K562 (cell line): ENCODE measurements around the gene DNAH9. TPM values are rescaled to one million over a fixed set of nuclear protein-coding genes. Genes with fewer than 3 reads are reported as not detected.
A peak's percentile ranks its signal among the peaks of the same experiment; 100 is the strongest.

Source experiments
- ATAC-seq: fragments of 200-7000 bp; cut with Tn5 transposase; 3 replicates; pipeline ENCODE4 v1.9.1; 2020; ENCODE audit warnings: moderate library complexity
- BruUV-seq: library from RNA; stranded (reverse); fragments of 400-500 nt; replicated peaks from 2 replicates; lab custom pipeline; 2021; lab: Mats Ljungman, UMichigan
- CTCF ChIA-PET: fragments of 300-600 bp; formaldehyde crosslinking; extraction: SDS; loops from one replicate; lab custom pipeline; 2021; ENCODE audit warnings: low intra/inter-chr PET ratio; lab: Yijun Ruan, JAX
- POLR2A ChIA-PET: fragments of 300-600, 350-650 bp; sonication (Branson Sonifier 250); formaldehyde crosslinking; extraction: SDS; loops from one replicate; lab custom pipeline; 2021; ENCODE audit warnings: antibody characterized with exemption, inconsistent platforms; lab: Yijun Ruan, JAX
- DNase-seq, 4 experiments: peaks; one replicate each; pipeline versions ENCODE4 v3.0.0 to v3.0.0-alpha.2; 2011 to 2018; ENCODE audit warnings: low spot score in 3 of 4, mixed read lengths in 3 of 4; ENCODE audit errors: extremely low read depth in 1 of 4
- FAIRE-seq: peaks from 2 replicates; lab custom pipeline; 2011; peaks lifted over from hg19 to GRCh38; lab: Jason Lieb, UNC
- H2AFZ ChIP-seq: 2 replicates; pipeline ENCODE4 v1.6.0; 2011; ENCODE audit warnings: low read depth, low read length, control low read depth, inconsistent platforms
- H3K27ac ChIP-seq: fragments of 200-600 bp; 3 replicates; pipeline ENCODE4 v1.8.0; 2011; ENCODE audit warnings: low read depth, mild to moderate bottlenecking, control low read depth, inconsistent platforms, low read length, moderate library complexity, mixed read lengths; ENCODE audit errors: extremely low read depth
- H3K27me3 ChIP-seq, 2 experiments: fragments of 300-600 bp in 1 of 2; 2 replicates in 1 of 2; 3 replicates in 1 of 2; pipeline versions ENCODE4 v1.6.0 to v1.8.0; 2011; ENCODE audit warnings: inconsistent platforms in 2 of 2, low read length in 2 of 2, mild to moderate bottlenecking in 1 of 2, mixed read lengths in 1 of 2, moderate library complexity in 1 of 2; ENCODE audit not compliant: control insufficient read depth in 2 of 2, insufficient read depth in 2 of 2
- H3K36me3 ChIP-seq: fragments of 300-600 bp; 3 replicates; pipeline ENCODE4 v1.8.0; 2011; ENCODE audit warnings: mild to moderate bottlenecking, low read length, inconsistent platforms; ENCODE audit not compliant: control insufficient read depth, insufficient read depth
- H3K4me1 ChIP-seq, 2 experiments: fragments of 200-600 bp in 1 of 2; replicated peaks in 1 of 2; 2 replicates in 1 of 2; 3 replicates in 1 of 2; pipeline versions ENCODE4 v1.5.1 to v1.8.0; 2011; ENCODE audit warnings: inconsistent platforms in 2 of 2, low read length in 2 of 2, mild to moderate bottlenecking in 1 of 2, mixed read lengths in 1 of 2, moderate library complexity in 1 of 2; ENCODE audit not compliant: control insufficient read depth in 2 of 2, insufficient read depth in 2 of 2
- H3K4me2 ChIP-seq: 2 replicates; pipeline ENCODE4 v1.6.1; 2011; ENCODE audit warnings: low read length, control low read depth, inconsistent platforms, mixed read lengths; ENCODE audit not compliant: insufficient read depth
- H3K4me3 ChIP-seq: fragments of 200-600 bp; sonication (generic), shearing (Covaris generic); 2 replicates; pipeline ENCODE4 v1.5.1; 2016; ENCODE audit warnings: control low read depth, inconsistent platforms
- H3K79me2 ChIP-seq: fragments of 200-600 bp; 3 replicates; pipeline ENCODE4 v1.8.0; 2011; ENCODE audit warnings: low read length, inconsistent platforms; ENCODE audit not compliant: control insufficient read depth, insufficient read depth
- H3K9ac ChIP-seq, 2 experiments: 2 replicates each; pipeline versions ENCODE4 v1.6.0 to v1.6.1; 2011; ENCODE audit warnings: low read depth in 2 of 2, low read length in 2 of 2, control low read depth in 1 of 2, inconsistent platforms in 1 of 2, mild to moderate bottlenecking in 1 of 2, mixed read lengths in 1 of 2; ENCODE audit not compliant: insufficient read depth in 1 of 2
- H3K9me1 ChIP-seq: one replicate; pipeline ENCODE4 v1.6.0; 2011; ENCODE audit warnings: inconsistent platforms, mild to moderate bottlenecking, low read length, moderate library complexity; ENCODE audit not compliant: control insufficient read depth, insufficient read depth
- H3K9me3 ChIP-seq: replicated peaks from 2 replicates; pipeline ENCODE4 v1.5.1; 2011; ENCODE audit warnings: low read depth, low read length, inconsistent platforms; ENCODE audit not compliant: control insufficient read depth, insufficient read depth
- H4K20me1 ChIP-seq: replicated peaks from 2 replicates; pipeline ENCODE4 v1.6.1; 2011; ENCODE audit warnings: low read length, inconsistent platforms, mixed read lengths; ENCODE audit not compliant: control insufficient read depth, insufficient read depth
- CREBBP ChIP-seq: IDR thresholded peaks from one replicate; pipeline ENCODE4 v1.6.1; 2012; ENCODE audit warnings: low read depth, mild to moderate bottlenecking, control low read depth, inconsistent platforms, low read length
- DIDO1 ChIP-seq: fragments of 450-650 bp; IDR thresholded peaks from 2 replicates; pipeline ENCODE4 v1.6.1; 2016; ENCODE audit warnings: low read depth, missing biosample characterization, missing genetic modification characterization
- FIP1L1 ChIP-seq: fragments of 200-400 bp; formaldehyde crosslinking; IDR thresholded peaks from 2 replicates; pipeline ENCODE4 v1.6.1; 2018; ENCODE audit warnings: mild to moderate bottlenecking, low read depth, low read length; ENCODE audit not compliant: poor library complexity, severe bottlenecking
- FOXJ2 ChIP-seq: fragments of 200-800 bp; sonication (Bioruptor generic); IDR thresholded peaks from 2 replicates; pipeline ENCODE4 v1.6.1; 2016; ENCODE audit warnings: missing genetic modification characterization, missing compliant biosample characterization
- LARP7 ChIP-seq: fragments of 450-650 bp; IDR thresholded peaks from 2 replicates; pipeline ENCODE4 v1.6.1; 2016
- PHB2 ChIP-seq: fragments of 450-650 bp; IDR thresholded peaks from 2 replicates; pipeline ENCODE4 v1.6.1; 2017; ENCODE audit warnings: low read depth
- PPARD ChIP-seq: fragments of 250-450 bp; sonication (Bioruptor Pico); IDR thresholded peaks from 2 replicates; pipeline ENCODE4 v1.8.0; 2022; ENCODE audit warnings: inconsistent platforms, mild to moderate bottlenecking, moderate library complexity
- TCFL5 ChIP-seq: fragments of 250-450 bp; sonication (Bioruptor Pico); conservative IDR thresholded peaks from 2 replicates; pipeline ENCODE4 v1.6.1; 2021; ENCODE audit warnings: mild to moderate bottlenecking, moderate library complexity, matching md5 sums
- WGBS: fragments of 100-300 bp; shearing (Covaris generic); methylation state at CpG from one replicate; pipeline ENCODE4 v1.1.6; 2016; ENCODE audit warnings: low coverage, mixed read lengths; ENCODE audit not compliant: insufficient coverage; ENCODE audit errors: missing lambda C conversion rate; 5-methylcytosine and 5-hydroxymethylcytosine counted together
- in situ Hi-C: fragments of 300-500 bp; cut with MboI; formaldehyde crosslinking; loops from 4 replicates; pipeline ENCODE4 v1.15.0; 2018; ENCODE audit warnings: inconsistent platforms, mixed read lengths
- intact Hi-C: fragments of 100-400 bp; cut with micrococcal nuclease; formaldehyde crosslinking; loops from 2 replicates; pipeline ENCODE4 v1.14.2; 2022
- polyA plus RNA-seq, 8 experiments: library from polyadenylated mRNA; depleted of rRNA in 4 of 8; stranded (reverse) in 5 of 8; unstranded in 3 of 8; fragments of >200 nt; fragmentation: Nextera tagmentation in 2 of 8; fragmentation: Illumina TruSeq in 1 of 8; extraction: Ambion mirVana in 2 of 8; extraction: Trizol in 1 of 8; gene quantifications; 2 replicates each; pipeline versions ENCODE4 v1.2.1 to v1.2.3, GENCODE V29; 2011 to 2014; ENCODE audit warnings: inconsistent platforms in 1 of 8, missing spikeins in 1 of 8
- total RNA-seq, 7 experiments: library from RNA; depleted of rRNA in 6 of 7; stranded (reverse); fragments of >200 nt in 6 of 7; fragmentation: Illumina TruSeq in 2 of 7; extraction: Trizol in 2 of 7; gene quantifications; 2 replicates each; pipeline versions ENCODE4 v1.2.1 to v1.2.3, GENCODE V29; 2011 to 2021; ENCODE audit warnings: low replicate concordance in 1 of 7
- TF ChIP-seq, protein P1 (sequence below): fragments of 450-650 bp; IDR thresholded peaks from 2 replicates; pipeline ENCODE4 v1.6.1; 2017; ENCODE audit warnings: antibody characterized with exemption, mild to moderate bottlenecking
- TF ChIP-seq, protein P2 (sequence below), 2 experiments: fragments of 450-650 bp in 1 of 2; sonication (generic) in 1 of 2; formaldehyde crosslinking in 1 of 2; IDR thresholded peaks; 2 replicates each; pipeline versions ENCODE4 v1.7.1 to v1.9.0; 2016 to 2022; ENCODE audit warnings: inconsistent platforms in 1 of 2, mild to moderate bottlenecking in 1 of 2, missing genetic modification reagents in 1 of 2

Gene DNAH9
- total and polyA plus RNA-seq, 9 of the 15 experiments (the other 6 are each of a cell fraction or from before 2014, with no cell fraction given) = not detected

DNA sequence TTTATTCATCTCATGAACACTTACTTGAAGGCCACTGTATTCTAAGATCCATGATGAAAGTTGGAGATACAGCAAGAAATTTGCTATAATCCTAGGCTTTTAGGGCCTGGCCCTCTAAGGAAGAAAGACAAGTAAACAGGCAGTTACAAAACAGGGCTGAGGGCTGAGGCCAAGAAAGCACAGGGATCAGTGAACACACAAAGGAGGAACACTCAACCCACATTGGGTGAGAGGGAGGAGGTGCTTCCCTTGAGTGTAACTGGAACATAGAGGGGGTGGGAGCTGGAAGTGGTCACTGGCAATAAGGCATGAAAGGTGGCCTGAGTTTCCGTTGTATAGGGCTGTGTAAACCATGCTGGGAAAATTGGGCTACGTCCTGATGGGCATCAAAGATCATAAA, 286.8 kb downstream of the DNAH9 start:
- ChIA-PET POLR2A (no interaction called here), CTCF (no interaction called here)
- H3K4me1 ChIP-seq = no peaks in the 10 kb centered on the region; a peak in 1 of 5 replicates
- H3K4me3 ChIP-seq = no peak overlapping the region
- H4K20me1 ChIP-seq = no peaks in the 10 kb centered on the region
- no peak for DNase-seq
- no peaks in the 10 kb centered on the region for H3K79me2 ChIP-seq
- H3K4me2 ChIP-seq = no peak overlapping the region
- no peak overlapping the region for H3K9ac ChIP-seq
- no peak overlapping the region for H3K27ac ChIP-seq
- 0 out of 2 replicates have a peak overlapping the region, but pooled peaks have one; percentile 24 for H2AFZ ChIP-seq
- WGBS = 8% methylated on average over 2 of the region's 2 CpGs
- in situ Hi-C loops = no loop called here
- H3K9me1 ChIP-seq = no peaks in the 10 kb centered on the region
- H3K9me3 ChIP-seq = no peaks in the 10 kb centered on the region
- ATAC-seq = no peak
- H3K36me3 ChIP-seq = no peaks in the 10 kb centered on the region
- BruUV-seq = no TSS peak
- H3K27me3 ChIP-seq = no peaks in the 10 kb centered on the region
- intact Hi-C loops = no loop called here
- FAIRE-seq = no peak
- no peak for TF ChIP-seq PPARD
- no peak for TF ChIP-seq DIDO1 (tag)
- TF ChIP-seq FIP1L1 = no peak
- TF ChIP-seq CREBBP = no peak
- TF ChIP-seq, protein P1, sequence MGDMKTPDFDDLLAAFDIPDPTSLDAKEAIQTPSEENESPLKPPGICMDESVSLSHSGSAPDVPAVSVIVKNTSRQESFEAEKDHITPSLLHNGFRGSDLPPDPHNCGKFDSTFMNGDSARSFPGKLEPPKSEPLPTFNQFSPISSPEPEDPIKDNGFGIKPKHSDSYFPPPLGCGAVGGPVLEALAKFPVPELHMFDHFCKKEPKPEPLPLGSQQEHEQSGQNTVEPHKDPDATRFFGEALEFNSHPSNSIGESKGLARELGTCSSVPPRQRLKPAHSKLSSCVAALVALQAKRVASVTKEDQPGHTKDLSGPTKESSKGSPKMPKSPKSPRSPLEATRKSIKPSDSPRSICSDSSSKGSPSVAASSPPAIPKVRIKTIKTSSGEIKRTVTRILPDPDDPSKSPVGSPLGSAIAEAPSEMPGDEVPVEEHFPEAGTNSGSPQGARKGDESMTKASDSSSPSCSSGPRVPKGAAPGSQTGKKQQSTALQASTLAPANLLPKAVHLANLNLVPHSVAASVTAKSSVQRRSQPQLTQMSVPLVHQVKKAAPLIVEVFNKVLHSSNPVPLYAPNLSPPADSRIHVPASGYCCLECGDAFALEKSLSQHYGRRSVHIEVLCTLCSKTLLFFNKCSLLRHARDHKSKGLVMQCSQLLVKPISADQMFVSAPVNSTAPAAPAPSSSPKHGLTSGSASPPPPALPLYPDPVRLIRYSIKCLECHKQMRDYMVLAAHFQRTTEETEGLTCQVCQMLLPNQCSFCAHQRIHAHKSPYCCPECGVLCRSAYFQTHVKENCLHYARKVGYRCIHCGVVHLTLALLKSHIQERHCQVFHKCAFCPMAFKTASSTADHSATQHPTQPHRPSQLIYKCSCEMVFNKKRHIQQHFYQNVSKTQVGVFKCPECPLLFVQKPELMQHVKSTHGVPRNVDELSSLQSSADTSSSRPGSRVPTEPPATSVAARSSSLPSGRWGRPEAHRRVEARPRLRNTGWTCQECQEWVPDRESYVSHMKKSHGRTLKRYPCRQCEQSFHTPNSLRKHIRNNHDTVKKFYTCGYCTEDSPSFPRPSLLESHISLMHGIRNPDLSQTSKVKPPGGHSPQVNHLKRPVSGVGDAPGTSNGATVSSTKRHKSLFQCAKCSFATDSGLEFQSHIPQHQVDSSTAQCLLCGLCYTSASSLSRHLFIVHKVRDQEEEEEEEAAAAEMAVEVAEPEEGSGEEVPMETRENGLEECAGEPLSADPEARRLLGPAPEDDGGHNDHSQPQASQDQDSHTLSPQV = no peak
- TF ChIP-seq PHB2 = no peak
- no peak for TF ChIP-seq FOXJ2
- no peak for TF ChIP-seq TCFL5 (CRISPR knock-in tag)
- TF ChIP-seq, protein P2, sequence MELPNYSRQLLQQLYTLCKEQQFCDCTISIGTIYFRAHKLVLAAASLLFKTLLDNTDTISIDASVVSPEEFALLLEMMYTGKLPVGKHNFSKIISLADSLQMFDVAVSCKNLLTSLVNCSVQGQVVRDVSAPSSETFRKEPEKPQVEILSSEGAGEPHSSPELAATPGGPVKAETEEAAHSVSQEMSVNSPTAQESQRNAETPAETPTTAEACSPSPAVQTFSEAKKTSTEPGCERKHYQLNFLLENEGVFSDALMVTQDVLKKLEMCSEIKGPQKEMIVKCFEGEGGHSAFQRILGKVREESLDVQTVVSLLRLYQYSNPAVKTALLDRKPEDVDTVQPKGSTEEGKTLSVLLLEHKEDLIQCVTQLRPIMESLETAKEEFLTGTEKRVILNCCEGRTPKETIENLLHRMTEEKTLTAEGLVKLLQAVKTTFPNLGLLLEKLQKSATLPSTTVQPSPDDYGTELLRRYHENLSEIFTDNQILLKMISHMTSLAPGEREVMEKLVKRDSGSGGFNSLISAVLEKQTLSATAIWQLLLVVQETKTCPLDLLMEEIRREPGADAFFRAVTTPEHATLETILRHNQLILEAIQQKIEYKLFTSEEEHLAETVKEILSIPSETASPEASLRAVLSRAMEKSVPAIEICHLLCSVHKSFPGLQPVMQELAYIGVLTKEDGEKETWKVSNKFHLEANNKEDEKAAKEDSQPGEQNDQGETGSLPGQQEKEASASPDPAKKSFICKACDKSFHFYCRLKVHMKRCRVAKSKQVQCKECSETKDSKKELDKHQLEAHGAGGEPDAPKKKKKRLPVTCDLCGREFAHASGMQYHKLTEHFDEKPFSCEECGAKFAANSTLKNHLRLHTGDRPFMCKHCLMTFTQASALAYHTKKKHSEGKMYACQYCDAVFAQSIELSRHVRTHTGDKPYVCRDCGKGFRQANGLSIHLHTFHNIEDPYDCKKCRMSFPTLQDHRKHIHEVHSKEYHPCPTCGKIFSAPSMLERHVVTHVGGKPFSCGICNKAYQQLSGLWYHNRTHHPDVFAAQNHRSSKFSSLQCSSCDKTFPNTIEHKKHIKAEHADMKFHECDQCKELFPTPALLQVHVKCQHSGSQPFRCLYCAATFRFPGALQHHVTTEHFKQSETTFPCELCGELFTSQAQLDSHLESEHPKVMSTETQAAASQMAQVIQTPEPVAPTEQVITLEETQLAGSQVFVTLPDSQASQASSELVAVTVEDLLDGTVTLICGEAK (IDR thresholded peaks at IDR 0.05) = no peak
- TF ChIP-seq, protein P2 (CRISPR knock-in tag; IDR thresholded peaks at IDR 0.05) = no peak
- TF ChIP-seq LARP7 = no peak
